ENCODE data around the gene GRHL1. TPM values are rescaled to one million over a fixed set of nuclear protein-coding genes. Genes with fewer than 3 reads are reported as not detected.

GRHL1 gene
- total RNA-seq (2022; extraction: Qiagen RNA extraction), result 0.72 to 1.5 TPM (median 1.1 TPM) in 5 replicates

GRCh38 chr2:9951522-9952285 lies at the start of gene GRHL1:
Gene GRHL1 (plus strand): TSS chr2:9951693. CDS start chr2:9951834, 141 bp downstream.

GRCh38 chr2:10043256-10043905 lies 91.9 kb downstream of the GRHL1 start, which contains the start of gene KLF11:
Gene KLF11 (plus strand): TSS chr2:10043550. CDS start chr2:10043717, 167 bp downstream.

Other genes with a start within 250 kb of the GRHL1 start
- gene TAF1B, start 108.2 kb upstream of the GRHL1 start, total RNA-seq (2022; extraction: Qiagen RNA extraction), result 25.4 to 44.4 TPM (median 28.6 TPM) in 5 replicates
- gene KLF11, start 91.9 kb downstream of the GRHL1 start, total RNA-seq (2022; extraction: Qiagen RNA extraction), result 3.0 to 4.6 TPM (median 4.3 TPM) in 5 replicates
- gene CYS1, start 128.7 kb downstream of the GRHL1 start, total RNA-seq (2022; extraction: Qiagen RNA extraction), result 0.98 to 1.9 TPM (median 1.5 TPM) in 5 replicates
- 178 to 256 TPM (median 244 TPM) in 5 replicates for gene RRM2, start 171.0 kb downstream of the GRHL1 start, total RNA-seq (2022; extraction: Qiagen RNA extraction)

Data from A549 treated with dexamethasone at 1 μM for 4 hours (cell line).